Measurements from ENCODE around the gene ZNF620.

GRCh38 chr3:40456940-40457823 is 48.7 kb upstream of the ZNF620 start, which contains the start of gene RPL14:
- no peak for TF ChIP-seq CTCF (IDR thresholded peaks at IDR 0.05)
- no peak for TF ChIP-seq EP300 (IDR thresholded peaks at IDR 0.05; ENCODE audit: low read depth)
